Progenitor cell of endocrine pancreas (in vitro differentiated cells): ENCODE results near the gene CHIT1. TPM values are rescaled to one million over a fixed set of nuclear protein-coding genes. Genes with fewer than 3 reads are reported as not detected.

Source experiments
- DNase-seq: peaks from one replicate; pipeline ENCODE4 v3.0.0; 2021; ENCODE audit warnings: low spot score; ENCODE audit not compliant: unreplicated experiment
- H3K27ac Mint-ChIP-seq: 2 replicates; pipeline ENCODE4 v1.8.0; 2021; ENCODE audit warnings: mild to moderate bottlenecking, moderate library complexity, mixed read lengths
- H3K27me3 Mint-ChIP-seq: 2 replicates; pipeline ENCODE4 v1.8.0; 2021; ENCODE audit warnings: mixed read lengths
- H3K36me3 Mint-ChIP-seq: 2 replicates; pipeline ENCODE4 v1.8.0; 2022; ENCODE audit warnings: mixed read lengths; ENCODE audit not compliant: insufficient read depth
- H3K4me1 Mint-ChIP-seq: 2 replicates; pipeline ENCODE4 v1.8.0; 2021; ENCODE audit warnings: low read depth, mixed read lengths
- H3K4me3 Mint-ChIP-seq: 2 replicates; pipeline ENCODE4 v1.8.0; 2021; ENCODE audit warnings: low read depth, mild to moderate bottlenecking, moderate library complexity, mixed read lengths
- H3K9me3 Mint-ChIP-seq: 2 replicates; pipeline ENCODE4 v1.8.0; 2021; ENCODE audit warnings: low read depth, mixed read lengths
- CTCF ChIP-seq: fragments of 200-600 bp; sonication (generic); IDR thresholded peaks from one replicate; pipeline ENCODE4 v1.5.0; 2021; ENCODE audit warnings: antibody characterized with exemption, mild to moderate bottlenecking; ENCODE audit not compliant: unreplicated experiment
- total RNA-seq: library from RNA; stranded (reverse); gene quantifications from 2 replicates; pipeline ENCODE4 v1.2.1, GENCODE V29; 2021

CHIT1 gene
- total RNA-seq, 1 donor from 2014 or later = 0.14 TPM

GRCh38 chr1:203184467-203184866 is 45.0 kb downstream of the CHIT1 start:
- H3K36me3 Mint-ChIP-seq = no peaks in the 10 kb centered on the region
- H3K4me3 Mint-ChIP-seq = no peak overlapping the region
- peaks cover 2% of the 10 kb centered on the region for H3K4me1 Mint-ChIP-seq
- no peak for TF ChIP-seq CTCF
- H3K27me3 Mint-ChIP-seq = peaks cover 100% of the 10 kb centered on the region
- no peak overlapping the region for H3K27ac Mint-ChIP-seq
- H3K9me3 Mint-ChIP-seq = no peaks in the 10 kb centered on the region
- no peak for DNase-seq

- H3K36me3 Mint-ChIP-seq = no peaks in the 10 kb centered on the region
These were observed 45.6 kb downstream of the CHIT1 start for GRCh38 chr1:203183828-203184227.

GRCh38 chr1:203182387-203182953 is 47.0 kb downstream of the CHIT1 start:
- peaks cover 99% of the 10 kb centered on the region for H3K27me3 Mint-ChIP-seq
- H3K9me3 Mint-ChIP-seq = no peaks in the 10 kb centered on the region
- TF ChIP-seq CTCF = no peak
- DNase-seq = no peak
- no peak overlapping the region for H3K27ac Mint-ChIP-seq
- H3K36me3 Mint-ChIP-seq = no peaks in the 10 kb centered on the region
- H3K4me3 Mint-ChIP-seq = no peak overlapping the region
- no peaks in the 10 kb centered on the region for H3K4me1 Mint-ChIP-seq

More at GRCh38 chr1:203183828-203184227, 45.6 kb downstream of the CHIT1 start:
- no peak for DNase-seq
- TF ChIP-seq CTCF = no peak
- H3K9me3 Mint-ChIP-seq = no peaks in the 10 kb centered on the region
- H3K27me3 Mint-ChIP-seq = peaks cover 99% of the 10 kb centered on the region
- H3K27ac Mint-ChIP-seq = no peak overlapping the region
- peaks cover 2% of the 10 kb centered on the region for H3K4me1 Mint-ChIP-seq
- H3K4me3 Mint-ChIP-seq = no peak overlapping the region

- Mint-ChIP-seq H3K36me3 (no peaks in the 10 kb centered on the region), H3K27me3 (peaks cover 99% of the 10 kb centered on the region), H3K9me3 (no peaks in the 10 kb centered on the region), H3K4me3 (no peak overlapping the region), H3K4me1 (no peaks in the 10 kb centered on the region), H3K27ac (no peak overlapping the region)
- no peak for TF ChIP-seq CTCF
- DNase-seq = no peak
These were observed 47.7 kb downstream of the CHIT1 start for GRCh38 chr1:203181586-203182386.

- no peak overlapping the region for H3K27ac Mint-ChIP-seq
- peaks cover 97% of the 10 kb centered on the region for H3K27me3 Mint-ChIP-seq
- no peaks in the 10 kb centered on the region for H3K36me3 Mint-ChIP-seq
- TF ChIP-seq CTCF = no peak
- H3K4me3 Mint-ChIP-seq = no peak overlapping the region
- DNase-seq = no peak
- no peaks in the 10 kb centered on the region for H3K4me1 Mint-ChIP-seq
- no peaks in the 10 kb centered on the region for H3K9me3 Mint-ChIP-seq
These were observed 48.7 kb downstream of the CHIT1 start for GRCh38 chr1:203180611-203181330.
